Measurements from ENCODE around the gene MUC5AC.
"Not testable (repeated sequence)": the region's sequence is repeated elsewhere in the genome, so short reads cannot be mapped to it uniquely, and the experiment has no call there.

Gene MUC5AC

DNA sequence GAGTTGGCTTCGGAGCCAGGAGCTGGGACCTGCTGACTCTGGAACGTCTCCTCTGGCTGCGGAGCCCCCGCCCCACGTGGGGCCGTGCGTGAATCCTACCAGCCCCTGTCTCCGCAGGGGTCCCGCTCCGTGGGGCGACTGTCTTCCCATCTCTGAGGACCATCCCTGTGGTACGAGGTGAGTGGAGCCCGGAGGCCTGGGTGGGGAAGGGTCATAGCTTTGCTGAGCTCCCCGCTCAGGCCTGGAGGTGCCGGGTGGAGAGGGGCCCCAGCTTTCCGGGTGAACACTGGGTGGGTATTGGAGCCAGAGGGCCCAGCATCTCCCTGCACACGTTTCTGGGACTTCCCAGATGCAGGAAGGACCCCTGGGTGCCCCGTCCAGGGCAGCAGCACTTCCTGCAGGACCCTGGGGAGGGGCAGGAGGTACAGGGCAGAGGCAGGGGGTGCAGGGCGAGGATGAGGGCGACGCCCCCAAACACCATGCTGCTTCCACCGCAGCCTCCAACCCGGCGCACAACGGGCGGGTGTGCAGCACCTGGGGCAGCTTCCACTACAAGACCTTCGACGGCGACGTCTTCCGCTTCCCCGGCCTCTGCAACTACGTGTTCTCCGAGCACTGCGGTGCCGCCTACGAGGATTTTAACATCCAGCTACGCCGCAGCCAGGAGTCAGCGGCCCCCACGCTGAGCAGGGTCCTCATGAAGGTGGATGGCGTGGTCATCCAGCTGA lies 3.8 kb downstream of the MUC5AC start:
- DNase-seq (ENCODE audit: low read depth): no peak

DNA sequence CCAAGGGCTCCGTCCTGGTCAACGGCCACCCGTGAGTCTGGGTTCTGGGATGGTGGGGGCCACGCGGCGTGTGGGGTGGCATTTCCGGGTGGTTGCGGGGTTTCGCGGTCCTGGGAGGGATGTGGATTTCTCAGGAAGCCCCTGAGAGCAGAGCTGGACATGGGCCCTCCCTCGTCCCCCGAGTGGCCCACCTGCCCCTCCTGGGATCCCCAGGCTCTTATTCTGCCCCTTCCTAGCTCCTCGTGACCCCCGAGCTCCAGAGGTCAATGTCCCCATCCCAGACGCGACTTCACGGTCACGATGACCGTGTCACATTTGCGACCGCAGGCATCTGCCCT lies 4.4 kb downstream of the MUC5AC start:
- no peak overlapping the region for H3K4me3 ChIP-seq (ENCODE audit: low read length)
- no peak for DNase-seq (ENCODE audit: low read depth)
- no peak for TF ChIP-seq CTCF (conservative IDR thresholded peaks at IDR 0.05; ENCODE audit: low read length)

More for the DNA sequence above, 3.8 kb downstream of the MUC5AC start:
- TF ChIP-seq CTCF (conservative IDR thresholded peaks at IDR 0.05; ENCODE audit: low read length): no peak
- H3K4me3 ChIP-seq (ENCODE audit: low read length): no peak overlapping the region

- no peak for DNase-seq (ENCODE audit: low read depth)
- no peak for TF ChIP-seq CTCF (conservative IDR thresholded peaks at IDR 0.05; ENCODE audit: low read length)
- H3K4me3 ChIP-seq (ENCODE audit: low read length): no peak overlapping the region
Observed at GRCh38 chr11:1162491-1163311, 4.9 kb downstream of the MUC5AC start.

DNA sequence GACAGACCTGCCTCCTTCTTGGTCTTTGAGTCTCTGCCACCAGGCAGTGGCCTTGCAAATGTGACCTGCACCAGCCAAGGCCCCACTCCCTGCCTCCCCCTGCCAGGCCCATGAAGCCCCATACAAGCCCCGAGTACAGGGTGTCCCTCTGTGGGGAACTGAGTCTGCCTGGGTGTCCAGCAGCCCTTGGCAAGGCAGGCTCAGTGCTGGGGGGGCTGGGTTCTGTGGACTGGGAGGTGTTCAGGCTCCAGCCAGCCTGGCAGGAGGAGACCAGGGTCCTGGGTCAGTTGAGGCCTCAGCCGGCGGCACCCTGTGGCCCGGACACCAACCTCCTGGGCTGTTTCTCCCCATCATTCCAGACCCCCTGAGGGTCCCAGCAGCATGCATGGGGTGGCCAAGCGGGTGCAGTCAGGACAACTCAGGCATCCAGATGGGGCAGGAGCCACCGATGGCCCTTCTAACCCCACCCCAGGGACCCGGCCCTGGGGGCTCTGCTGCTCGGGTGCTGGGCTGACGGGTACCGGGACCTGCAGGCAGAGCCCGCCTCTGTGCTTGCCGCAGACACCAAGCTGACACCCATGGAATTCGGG lies 5.7 kb downstream of the MUC5AC start:
- TF ChIP-seq CTCF (conservative IDR thresholded peaks at IDR 0.05; ENCODE audit: low read length): no peak
- DNase-seq (ENCODE audit: low read depth): no peak
- H3K4me3 ChIP-seq (ENCODE audit: low read length): no peak overlapping the region

DNA sequence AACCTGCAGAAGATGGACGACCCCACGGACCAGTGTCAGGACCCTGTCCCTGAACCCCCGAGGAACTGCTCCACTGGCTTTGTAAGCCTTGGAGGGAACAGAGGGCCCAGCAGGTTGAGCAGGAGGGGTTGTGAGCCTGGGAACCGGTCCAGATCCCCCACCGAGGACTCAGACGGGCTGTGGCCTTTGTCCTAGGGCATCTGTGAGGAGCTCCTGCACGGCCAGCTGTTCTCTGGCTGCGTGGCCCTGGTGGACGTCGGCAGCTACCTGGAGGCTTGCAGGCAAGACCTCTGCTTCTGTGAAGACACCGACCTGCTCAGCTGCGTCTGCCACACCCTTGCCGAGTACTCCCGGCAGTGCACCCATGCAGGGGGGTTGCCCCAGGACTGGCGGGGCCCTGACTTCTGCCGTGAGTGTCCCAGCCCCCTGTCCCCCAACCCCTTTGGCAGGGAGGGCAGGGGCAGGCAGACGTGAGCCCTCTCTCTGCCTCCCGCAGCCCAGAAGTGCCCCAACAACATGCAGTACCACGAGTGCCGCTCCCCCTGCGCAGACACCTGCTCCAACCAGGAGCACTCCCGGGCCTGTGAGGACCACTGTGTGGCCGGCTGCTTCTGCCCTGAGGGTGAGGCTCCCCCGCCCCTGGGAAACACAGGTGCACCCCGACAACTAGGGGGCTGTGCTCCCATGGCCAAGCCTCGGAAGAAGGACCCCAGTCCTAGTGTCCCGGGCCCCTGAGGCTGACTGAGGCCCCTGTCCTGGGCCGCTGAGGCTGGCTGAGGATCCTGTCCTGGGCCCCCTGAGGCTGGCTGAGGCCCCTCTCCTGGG lies 6.4 kb downstream of the MUC5AC start:
- no peak for DNase-seq (ENCODE audit: low read depth)
- no peak for TF ChIP-seq CTCF (conservative IDR thresholded peaks at IDR 0.05; ENCODE audit: low read length)

DNA sequence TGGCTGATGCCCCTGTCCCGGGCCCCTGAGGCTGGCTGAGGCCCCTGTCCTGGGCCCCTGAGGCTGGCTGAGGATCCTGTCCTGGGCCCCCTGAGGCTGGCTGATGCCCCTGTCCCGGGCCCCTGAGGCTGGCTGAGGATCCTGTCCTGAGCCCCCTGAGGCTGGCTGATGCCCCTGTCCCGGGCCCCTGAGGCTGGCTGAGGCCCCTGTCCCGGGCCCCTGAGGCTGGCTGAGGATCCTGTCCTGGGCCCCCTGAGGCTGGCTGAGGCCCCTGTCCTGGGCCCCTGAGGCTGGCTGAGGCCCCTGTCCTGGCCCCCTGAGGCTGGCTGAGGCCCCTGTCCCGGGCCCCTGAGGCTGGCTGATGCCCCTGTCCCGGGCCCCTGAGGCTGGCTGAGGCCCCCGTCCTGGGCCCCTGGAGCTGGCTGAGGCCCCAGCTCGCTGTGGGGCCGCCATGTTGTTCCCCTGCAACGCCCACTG lies 7.1 kb downstream of the MUC5AC start:
- DNase-seq (ENCODE audit: low read depth); H3K4me3 ChIP-seq (ENCODE audit: low read length): not testable (repeated sequence)

More for the DNA sequence above, 6.4 kb downstream of the MUC5AC start:
- H3K4me3 ChIP-seq (ENCODE audit: low read length): no peak overlapping the region
